HS-27A (cell line): ENCODE measurements around the gene ALOX15.
"Not testable (repeated sequence)": the region's sequence is repeated elsewhere in the genome, so short reads cannot be mapped to it uniquely, and the experiment has no call there.

Experiments
- DNase-seq: peaks from one replicate; pipeline ENCODE4 v3.0.0-alpha.2; 2012; ENCODE audit warnings: low read depth, missing footprints

Gene ALOX15

DNA sequence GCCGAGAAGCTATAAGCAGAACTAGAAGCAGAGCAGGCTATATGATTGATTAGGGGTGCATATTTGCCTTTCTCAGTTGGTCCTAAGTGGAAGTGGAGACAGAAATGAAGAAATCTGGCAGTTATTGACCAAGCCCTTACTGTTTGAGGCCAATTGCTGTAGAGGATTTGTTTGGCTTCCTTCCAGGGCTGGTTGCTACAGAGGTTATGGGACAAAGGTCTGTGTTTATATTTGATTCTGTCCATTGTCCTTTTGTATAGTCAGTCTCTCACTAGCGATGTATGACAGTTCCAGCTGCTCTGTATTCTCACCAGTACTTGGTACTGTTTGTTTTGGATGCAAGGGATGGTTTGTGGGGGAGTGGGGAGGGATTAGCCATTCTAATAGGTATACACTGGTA lies 7.3 kb upstream of the ALOX15 start:
- no peak for DNase-seq

DNA sequence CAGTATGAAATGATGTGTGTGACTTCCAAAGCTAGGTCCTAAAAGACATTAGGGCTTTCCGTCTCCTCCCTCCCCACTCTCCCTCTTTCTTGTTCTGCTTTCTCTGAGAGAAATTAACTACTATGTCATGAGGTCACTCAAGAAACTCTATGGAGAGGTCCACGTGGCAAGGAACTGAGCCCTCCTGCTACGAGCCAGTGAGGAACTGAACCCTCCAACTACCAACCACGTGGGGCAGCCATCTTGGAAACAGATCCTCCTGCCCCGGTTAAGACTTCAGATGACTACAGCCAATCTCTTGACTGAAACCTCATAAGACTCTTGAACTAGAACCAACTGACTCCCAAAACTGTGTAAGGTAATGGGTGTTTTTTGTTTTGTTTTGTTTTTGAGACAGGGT lies 4.2 kb upstream of the ALOX15 start:
- DNase-seq, result no peak

DNA sequence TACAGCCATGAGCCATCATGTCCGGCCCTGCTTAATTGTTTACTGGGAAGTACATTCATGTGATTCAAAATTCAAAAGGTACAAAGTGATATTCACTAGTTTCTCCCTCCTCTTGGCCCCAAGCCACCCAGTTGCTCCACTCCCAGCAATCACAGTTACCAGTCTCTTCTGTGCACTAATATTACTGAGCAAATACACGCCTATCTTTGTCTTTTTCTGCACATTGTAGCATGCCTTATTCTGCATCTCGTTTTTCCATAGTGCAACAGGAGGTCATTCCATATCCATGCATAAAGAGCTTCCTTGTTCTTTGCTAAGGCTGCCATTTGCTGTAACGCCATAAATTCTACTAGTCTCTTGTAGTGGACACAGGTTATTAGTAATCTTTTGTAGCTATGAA lies 2.2 kb upstream of the ALOX15 start:
- DNase-seq, result no peak

- DNase-seq, result no peak
Observed at GRCh38 chr17:4642286-4642685, 808 bp upstream of the ALOX15 start.

- not testable (repeated sequence) for DNase-seq
Observed at GRCh38 chr17:4640569-4641188, 799 bp downstream of the ALOX15 start.

GRCh38 chr17:4639301-4640059 lies 2.0 kb downstream of the ALOX15 start:
- DNase-seq, result not testable (repeated sequence)

DNA sequence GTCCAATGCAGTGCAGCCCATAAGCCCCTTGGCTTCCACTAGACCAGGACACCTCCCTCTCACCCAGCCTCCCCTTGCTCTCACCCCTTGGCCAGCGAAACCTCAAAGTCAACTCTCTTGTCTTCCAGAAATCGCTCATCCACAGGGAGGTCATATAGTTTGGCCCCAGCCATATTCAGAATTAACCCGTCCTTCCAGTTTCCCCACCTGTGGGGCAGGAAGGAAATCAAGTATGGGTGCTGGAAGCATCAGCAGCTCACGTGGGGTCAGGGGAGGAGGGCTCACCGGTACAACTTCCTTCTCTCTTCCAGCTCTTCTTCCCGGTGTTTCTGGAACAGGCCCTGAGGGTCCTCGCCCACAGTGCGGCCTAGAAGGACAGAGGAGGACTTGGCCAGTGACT lies 2.7 kb downstream of the ALOX15 start:
- not testable (repeated sequence) for DNase-seq

- no peak for DNase-seq
Observed at GRCh38 chr17:4636474-4637100, 4.9 kb downstream of the ALOX15 start.

GRCh38 chr17:4635823-4636375 lies 5.6 kb downstream of the ALOX15 start:
- DNase-seq, result no peak

DNA sequence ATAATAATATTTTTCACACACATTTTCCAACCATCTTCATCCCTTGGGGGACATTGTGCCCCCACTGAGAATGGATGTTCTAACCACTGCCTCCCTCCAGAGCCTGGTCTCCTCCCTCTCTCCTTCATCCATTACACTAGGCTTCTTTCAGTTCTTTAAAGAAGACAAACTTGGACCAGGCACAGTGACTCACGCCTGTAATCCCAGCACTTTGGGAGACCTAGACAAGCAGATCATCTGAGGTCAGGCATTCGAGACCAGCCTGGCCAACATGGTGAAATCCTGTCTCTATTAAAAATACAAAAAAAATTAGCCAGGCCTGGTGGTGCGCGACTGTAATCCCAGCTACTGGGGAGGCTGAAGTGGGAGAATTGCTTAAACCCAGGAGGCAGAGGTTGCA lies 6.5 kb downstream of the ALOX15 start:
- DNase-seq, result no peak

DNA sequence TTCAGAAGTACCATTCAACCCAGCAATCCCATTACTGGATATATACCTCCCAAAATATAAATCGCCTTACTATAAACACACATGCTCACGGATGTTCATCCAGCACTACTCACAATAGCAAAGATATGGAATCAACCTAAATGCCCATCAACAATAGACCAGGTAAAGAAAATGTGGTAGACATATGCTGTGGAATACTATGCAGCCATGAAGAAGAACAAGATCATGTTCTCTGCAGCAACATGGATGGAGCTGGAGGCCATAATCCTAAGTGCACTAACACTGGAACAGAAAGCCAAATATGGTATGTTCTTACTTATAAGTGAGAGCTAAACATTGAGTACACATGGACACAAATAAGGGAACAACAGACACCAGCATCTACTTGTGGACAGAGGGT lies 7.8 kb downstream of the ALOX15 start:
- DNase-seq, result no peak

GRCh38 chr17:4632581-4632920 lies 8.9 kb downstream of the ALOX15 start:
- no peak for DNase-seq

- DNase-seq, result no peak
Observed at GRCh38 chr17:4631836-4632580, 9.5 kb downstream of the ALOX15 start.

DNA sequence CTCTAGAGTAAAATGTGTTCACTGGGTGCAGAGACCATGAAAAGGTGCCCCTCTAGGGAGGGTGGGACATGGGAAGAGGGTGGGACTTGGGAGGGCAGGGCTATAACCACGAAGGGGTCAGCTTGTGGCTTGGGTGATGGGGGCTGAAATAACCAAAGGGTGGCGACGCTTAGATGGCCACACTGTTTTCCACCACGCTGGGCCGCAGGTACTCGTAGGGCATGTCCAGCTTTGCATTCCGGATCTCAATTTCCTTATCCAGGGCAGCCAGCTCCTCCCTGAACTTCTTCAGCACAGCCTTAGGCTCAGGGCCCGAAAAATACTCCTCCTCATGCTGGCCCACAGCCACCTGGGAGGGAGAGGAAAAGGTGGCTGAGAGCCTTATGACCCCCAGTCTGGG lies 10.0 kb downstream of the ALOX15 start:
- DNase-seq, result no peak

GRCh38 chr17:4626734-4627256 lies 14.7 kb downstream of the ALOX15 start:
- DNase-seq, result no peak

- no peak for DNase-seq
Observed at GRCh38 chr17:4625181-4625617, 16.3 kb downstream of the ALOX15 start.

DNA sequence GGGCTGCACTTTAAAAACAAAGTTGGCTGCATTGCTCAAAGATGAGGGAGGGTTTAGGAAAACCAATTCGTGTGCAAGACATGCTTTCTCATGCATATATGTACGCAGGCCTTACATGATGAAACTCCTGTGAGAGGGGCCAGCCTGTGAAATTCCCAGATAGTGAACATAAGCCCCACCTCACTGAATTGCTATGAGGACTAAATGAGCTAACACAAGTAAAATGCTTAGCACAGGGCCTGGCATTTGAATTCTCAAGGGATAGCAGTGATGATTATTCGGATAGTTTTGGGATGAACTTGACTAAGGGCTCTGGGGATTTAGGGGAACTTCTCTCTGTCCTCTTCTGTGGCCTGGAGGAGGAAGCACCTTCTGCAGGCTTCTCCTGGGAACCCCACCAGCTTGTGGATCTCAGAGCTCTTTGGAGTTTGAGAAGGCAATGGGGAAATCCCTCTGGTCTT lies 17.0 kb downstream of the ALOX15 start:
- not testable (repeated sequence) for DNase-seq

GRCh38 chr17:4623249-4623648 lies 18.2 kb downstream of the ALOX15 start:
- DNase-seq, result no peak

DNA sequence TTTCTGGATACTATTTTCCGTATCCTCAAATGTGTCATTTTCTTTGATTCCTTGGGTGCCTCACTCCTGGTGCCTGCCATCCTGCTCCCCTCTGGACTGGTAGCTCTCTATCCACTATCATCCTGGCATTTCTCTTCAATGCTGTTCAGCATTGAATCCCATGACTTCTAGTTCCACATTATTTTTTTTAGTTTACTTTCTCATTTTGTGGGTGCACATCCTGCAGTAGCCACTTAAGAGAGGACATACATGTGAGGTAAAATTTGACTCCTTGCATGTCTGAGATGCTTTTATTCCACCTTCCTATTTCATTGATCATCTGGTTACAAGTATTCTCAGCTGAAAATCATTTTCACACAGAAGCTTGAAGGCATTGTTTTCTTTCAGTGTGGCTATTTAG lies 19.1 kb downstream of the ALOX15 start:
- DNase-seq, result no peak

DNA sequence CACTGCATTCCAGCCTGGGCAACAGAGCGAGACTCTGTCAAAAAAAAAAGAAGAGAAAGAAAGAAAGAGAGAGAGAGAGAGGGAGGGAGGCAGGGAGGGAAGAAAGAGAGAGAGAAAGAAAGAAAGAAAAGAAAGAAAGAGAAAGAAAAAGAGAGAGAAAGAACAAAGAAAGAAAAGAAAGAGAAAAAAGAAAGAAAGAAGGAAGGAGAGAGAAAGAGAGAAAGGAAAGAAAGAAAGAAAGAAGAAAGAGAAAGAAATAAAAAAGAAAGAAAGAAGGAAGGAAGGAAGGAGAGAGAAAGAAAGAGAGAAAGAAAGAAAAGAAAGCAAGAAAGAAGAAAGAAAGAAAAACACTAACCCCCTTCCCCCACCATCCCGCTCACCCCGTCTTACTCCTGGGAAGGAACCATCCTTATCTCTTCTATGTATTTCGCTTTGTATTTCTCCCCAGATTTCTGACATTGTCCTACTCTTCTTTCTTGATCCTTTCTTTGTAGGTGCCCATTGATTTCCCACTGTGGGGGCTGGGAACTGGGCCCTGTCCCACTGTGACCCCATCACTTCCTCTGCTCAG lies 20.9 kb downstream of the ALOX15 start:
- no peak for DNase-seq

- DNase-seq, result no peak
Observed at GRCh38 chr17:4617590-4618351, 23.7 kb downstream of the ALOX15 start.
